HEK293T (cell line): Measurements from ENCODE around the gene SULT6B1.

Experiments used
- CTCF ChIA-PET: fragments of 350-600 bp; formaldehyde crosslinking; extraction: SDS; loops from one replicate; lab custom pipeline; 2021; ENCODE audit warnings: antibody characterized with exemption, inconsistent platforms; lab: Yijun Ruan, JAX
- POLR2A ChIA-PET: fragments of 350-600 bp; formaldehyde crosslinking; extraction: SDS; loops from one replicate; lab custom pipeline; 2020; ENCODE audit warnings: antibody characterized with exemption, inconsistent platforms; lab: Yijun Ruan, JAX
- DNase-seq: peaks from one replicate; pipeline ENCODE4 v3.0.0; 2012; ENCODE audit warnings: mixed read lengths; ENCODE audit errors: extremely low spot score
- ARNT ChIP-seq: fragments of 450-650 bp; IDR thresholded peaks from 2 replicates; pipeline ENCODE4 v1.6.1; 2017; ENCODE audit warnings: mild to moderate bottlenecking
- BHLHE40 ChIP-seq: fragments of 450-650 bp; IDR thresholded peaks from 2 replicates; pipeline ENCODE4 v1.6.1; 2016; ENCODE audit warnings: mild to moderate bottlenecking, moderate library complexity, borderline replicate concordance
- CTBP1 ChIP-seq: fragments of 450-650 bp; IDR thresholded peaks from 2 replicates; pipeline ENCODE4 v1.6.1; 2016; ENCODE audit warnings: borderline replicate concordance
- ELF4 ChIP-seq: fragments of 450-650 bp; IDR thresholded peaks from 2 replicates; pipeline ENCODE4 v1.6.1; 2017; ENCODE audit warnings: antibody characterized with exemption
- FOXA1 ChIP-seq: fragments of 450-650 bp; IDR thresholded peaks from 2 replicates; pipeline ENCODE4 v1.6.1; 2016; ENCODE audit warnings: mild to moderate bottlenecking
- FOXK2 ChIP-seq: fragments of 450-650 bp; IDR thresholded peaks from 2 replicates; pipeline ENCODE4 v1.6.1; 2016; ENCODE audit warnings: mild to moderate bottlenecking
- FOXM1 ChIP-seq: fragments of 450-650 bp; IDR thresholded peaks from 2 replicates; pipeline ENCODE4 v1.6.1; 2017; ENCODE audit warnings: mild to moderate bottlenecking, borderline replicate concordance
- HDGF ChIP-seq: fragments of 450-650 bp; IDR thresholded peaks from 2 replicates; pipeline ENCODE4 v1.6.1; 2017; ENCODE audit warnings: antibody characterized with exemption, borderline replicate concordance
- L3MBTL2 ChIP-seq: fragments of 450-650 bp; conservative IDR thresholded peaks from 2 replicates; pipeline ENCODE4 v1.6.1; 2016; ENCODE audit warnings: mild to moderate bottlenecking
- LEF1 ChIP-seq: fragments of 450-650 bp; IDR thresholded peaks from 2 replicates; pipeline ENCODE4 v1.6.1; 2017; ENCODE audit warnings: mild to moderate bottlenecking, borderline replicate concordance
- NFRKB ChIP-seq: fragments of 450-650 bp; IDR thresholded peaks from 2 replicates; pipeline ENCODE4 v1.6.1; 2016; ENCODE audit warnings: mild to moderate bottlenecking, moderate library complexity
- SP1 ChIP-seq: fragments of 450-650 bp; IDR thresholded peaks from 2 replicates; pipeline ENCODE4 v1.6.1; 2017
- SUZ12 ChIP-seq: fragments of 450-650 bp; IDR thresholded peaks from 2 replicates; pipeline ENCODE4 v1.6.1; 2016; ENCODE audit warnings: mild to moderate bottlenecking
- TARDBP ChIP-seq: fragments of 450-650 bp; IDR thresholded peaks from 2 replicates; pipeline ENCODE4 v1.6.1; 2016
- ZNF384 ChIP-seq: fragments of 450-650 bp; IDR thresholded peaks from 2 replicates; pipeline ENCODE4 v1.6.1; 2016
- TF ChIP-seq, protein P1 (sequence below): fragments of 450-650 bp; IDR thresholded peaks from 2 replicates; pipeline ENCODE4 v1.6.1; 2016

SULT6B1 gene

DNA sequence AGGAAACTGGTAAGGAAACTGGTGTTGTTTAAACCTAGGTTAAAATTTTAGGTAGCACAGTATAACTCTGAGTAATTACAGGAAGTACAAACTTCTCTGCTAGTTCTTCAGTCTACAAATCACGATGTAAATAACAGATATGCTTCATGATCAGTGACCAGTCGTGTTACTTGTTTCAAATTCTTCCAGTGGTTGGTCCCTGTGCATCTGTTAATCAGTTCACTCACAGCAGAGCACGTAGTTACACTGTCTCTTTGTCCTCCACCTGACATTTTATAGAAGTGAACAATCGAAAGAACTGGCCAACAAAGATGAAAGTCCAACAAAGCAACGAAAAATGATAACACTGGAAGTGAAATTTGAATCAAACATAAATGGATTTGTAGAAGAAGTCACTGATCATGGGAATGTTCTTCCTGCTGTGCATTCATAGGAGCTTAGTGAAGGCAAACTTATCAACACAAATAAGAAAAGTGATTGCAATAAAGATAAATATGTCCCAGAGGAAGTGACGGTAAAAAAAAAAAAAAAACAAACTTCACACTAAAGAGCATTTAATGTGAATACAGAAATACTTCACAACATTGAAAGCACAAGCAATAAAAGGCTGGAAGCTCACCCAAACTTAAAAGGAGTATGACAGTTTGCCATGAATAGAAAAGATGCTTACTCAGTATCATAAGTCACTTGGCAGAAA is 38.7 kb downstream of the SULT6B1 start:
- ChIA-PET CTCF (no interaction called here), POLR2A (no interaction called here)
- DNase-seq, result no peak
- TF ChIP-seq FOXM1, result no peak
- no peak for TF ChIP-seq SP1

DNA sequence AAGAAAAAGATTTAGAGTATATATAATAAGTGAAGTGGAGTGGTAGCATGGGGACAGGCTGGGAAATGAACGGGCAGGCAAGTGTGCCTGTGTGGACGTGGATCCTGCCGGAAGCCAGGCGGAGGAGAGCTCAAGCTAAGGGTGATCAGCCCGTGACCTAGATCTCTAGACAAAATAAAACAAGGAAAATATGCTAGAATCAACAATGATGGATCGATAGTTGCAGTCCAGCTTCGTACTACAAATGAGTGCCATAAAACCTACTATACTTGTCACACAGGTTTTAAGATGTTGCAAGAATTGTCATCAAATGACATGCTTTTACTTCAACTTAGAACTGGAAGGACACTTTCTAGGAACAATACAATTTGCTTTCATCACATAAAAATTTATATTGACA is 40.1 kb downstream of the SULT6B1 start:
- CTCF ChIA-PET, result no interaction called here
- no peak for DNase-seq
- POLR2A ChIA-PET, result no interaction called here
- TF ChIP-seq TARDBP (no peak), ELF4 (no peak), NFRKB (no peak), CTBP1 (no peak), LEF1 (no peak), SP1 (no peak)

DNA sequence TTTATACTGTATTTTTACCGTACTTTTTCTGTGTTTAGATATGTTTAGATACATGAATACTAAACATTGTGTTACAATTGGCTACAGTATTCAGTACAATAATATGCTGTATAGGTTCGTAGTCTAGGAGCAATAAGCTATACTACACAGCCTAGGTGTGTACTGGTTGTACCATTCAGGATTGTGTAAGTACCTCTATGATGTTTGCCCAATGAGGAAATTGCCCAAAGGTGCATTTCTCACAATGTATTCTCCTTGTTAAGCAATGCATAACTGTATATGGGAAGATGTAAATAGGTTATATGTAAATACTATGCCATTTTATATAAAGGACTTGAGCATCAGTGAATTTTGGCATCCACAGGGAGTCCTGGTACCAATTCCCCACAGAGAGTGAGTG is 42.4 kb downstream of the SULT6B1 start:
- POLR2A ChIA-PET, result no interaction called here
- DNase-seq, result no peak
- CTCF ChIA-PET, result interaction anchor here (0.7 kb wide), 1 partner anchor 862 kb away, joined by 5 read pairs; no protein-coding TSS in a partner anchor
- TF ChIP-seq ELF4 (no peak), SP1 (no peak), ZNF384 (no peak), L3MBTL2 (no peak), NFRKB (no peak)
- TF ChIP-seq, protein P1, sequence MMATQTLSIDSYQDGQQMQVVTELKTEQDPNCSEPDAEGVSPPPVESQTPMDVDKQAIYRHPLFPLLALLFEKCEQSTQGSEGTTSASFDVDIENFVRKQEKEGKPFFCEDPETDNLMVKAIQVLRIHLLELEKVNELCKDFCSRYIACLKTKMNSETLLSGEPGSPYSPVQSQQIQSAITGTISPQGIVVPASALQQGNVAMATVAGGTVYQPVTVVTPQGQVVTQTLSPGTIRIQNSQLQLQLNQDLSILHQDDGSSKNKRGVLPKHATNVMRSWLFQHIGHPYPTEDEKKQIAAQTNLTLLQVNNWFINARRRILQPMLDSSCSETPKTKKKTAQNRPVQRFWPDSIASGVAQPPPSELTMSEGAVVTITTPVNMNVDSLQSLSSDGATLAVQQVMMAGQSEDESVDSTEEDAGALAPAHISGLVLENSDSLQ, result no peak

DNA sequence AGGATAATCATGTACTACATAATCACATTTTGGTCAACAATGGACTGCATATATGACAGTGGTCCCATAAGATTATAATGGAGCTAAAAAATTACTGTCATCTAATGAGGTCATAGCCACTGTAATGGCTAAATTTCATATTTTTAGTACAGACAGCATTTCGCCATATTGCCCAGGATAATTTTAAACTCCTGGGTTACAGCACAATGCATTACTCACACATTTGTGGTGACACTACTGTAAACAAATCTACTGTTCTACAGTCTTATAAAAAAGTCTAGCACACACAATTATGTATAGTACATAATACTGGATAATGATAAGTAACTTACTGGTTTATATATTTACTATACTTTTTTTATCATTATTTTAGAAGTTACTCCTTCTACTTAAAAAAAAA is 44.5 kb downstream of the SULT6B1 start:
- TF ChIP-seq L3MBTL2, result no peak
- TF ChIP-seq SP1, result no peak
- no peak for TF ChIP-seq CTBP1
- TF ChIP-seq ELF4, result no peak
- no peak for TF ChIP-seq ZNF384
- no peak for TF ChIP-seq HDGF
- no peak for TF ChIP-seq LEF1
- TF ChIP-seq FOXK2, result no peak
- no peak for TF ChIP-seq ARNT
- TF ChIP-seq NFRKB, result no peak
- no peak for TF ChIP-seq SUZ12
- TF ChIP-seq TARDBP, result no peak
- TF ChIP-seq, protein P1, result no peak
- TF ChIP-seq FOXM1, result no peak
- no peak for TF ChIP-seq FOXA1
- no peak for TF ChIP-seq BHLHE40
- ChIA-PET CTCF (no interaction called here), POLR2A (no interaction called here)
- DNase-seq, result no peak

DNA sequence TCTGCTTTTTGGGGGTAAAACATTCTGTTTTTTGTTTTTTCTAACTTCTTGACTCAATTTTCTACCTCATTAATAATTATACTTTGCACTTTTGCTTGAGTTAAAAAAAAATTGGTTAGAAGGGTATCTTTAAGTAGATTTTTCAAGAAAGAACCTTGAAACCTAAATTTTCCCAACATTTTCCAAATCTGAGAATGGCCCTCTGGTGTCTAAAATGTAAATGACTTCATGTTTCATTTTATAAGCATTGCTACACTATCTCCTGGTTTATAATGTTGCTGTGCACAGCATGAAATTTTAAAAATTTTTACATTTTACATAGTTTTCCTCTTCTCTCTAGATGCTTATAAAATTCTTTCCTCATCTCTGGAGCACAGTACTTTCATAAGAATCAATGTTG is 45.9 kb downstream of the SULT6B1 start:
- TF ChIP-seq SP1 (no peak), FOXA1 (no peak), ELF4 (no peak), L3MBTL2 (no peak), FOXK2 (no peak), ARNT (no peak), TARDBP (no peak), SUZ12 (no peak), FOXM1 (no peak), ZNF384 (no peak), LEF1 (no peak), BHLHE40 (no peak), NFRKB (no peak), HDGF (no peak), CTBP1 (no peak)
- TF ChIP-seq, protein P1, result no peak
- ChIA-PET CTCF (no interaction called here), POLR2A (no interaction called here)
- no peak for DNase-seq

DNA sequence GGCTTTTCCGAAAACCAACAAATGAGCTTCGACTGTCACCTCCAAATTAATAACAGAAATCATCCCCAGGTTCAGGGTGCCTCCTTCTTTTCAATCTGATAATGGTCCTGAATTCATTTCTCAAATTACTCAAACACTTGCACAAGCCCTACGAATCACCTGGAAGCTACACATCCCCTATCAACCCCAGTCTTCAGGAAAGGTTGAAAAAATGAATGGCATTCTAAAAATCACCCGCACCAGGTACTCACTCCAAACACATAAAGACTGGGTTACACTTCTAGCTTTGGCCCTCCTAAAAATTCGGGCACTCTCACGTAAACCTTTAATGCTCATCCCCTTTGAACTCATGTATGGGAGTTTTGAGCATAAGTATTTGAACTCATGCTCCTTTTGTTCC is 55.6 kb downstream of the SULT6B1 start:
- TF ChIP-seq TARDBP (no peak), LEF1 (no peak), ELF4 (no peak), L3MBTL2 (no peak), ARNT (no peak), SP1 (no peak)
- POLR2A ChIA-PET, result no interaction called here
- no peak for DNase-seq
- CTCF ChIA-PET, result no interaction called here

DNA sequence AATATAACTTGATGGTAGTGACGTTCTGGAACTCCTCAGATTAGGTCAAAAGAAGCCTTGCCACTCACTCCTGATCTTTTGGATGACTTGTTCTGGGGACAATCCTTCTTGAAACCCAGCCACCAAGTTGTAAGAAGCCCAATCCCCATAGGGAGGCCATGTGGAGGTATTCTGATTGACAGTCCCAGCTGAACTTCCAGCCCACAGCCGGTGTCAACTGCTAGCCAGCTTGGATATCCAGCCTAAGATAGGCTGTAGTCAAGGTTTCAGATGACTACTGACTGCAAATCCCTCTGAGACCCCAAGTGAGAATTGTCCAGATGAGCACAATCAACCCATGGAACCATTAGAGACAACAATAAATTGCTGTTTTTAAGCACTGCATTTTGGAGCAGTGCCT is 63.1 kb downstream of the SULT6B1 start:
- ChIA-PET CTCF (no interaction called here), POLR2A (no interaction called here)
- TF ChIP-seq FOXK2 (no peak), BHLHE40 (no peak), TARDBP (no peak), NFRKB (no peak), HDGF (no peak), FOXM1 (no peak), ELF4 (no peak), ZNF384 (no peak), SUZ12 (no peak), FOXA1 (no peak), CTBP1 (no peak), SP1 (no peak), L3MBTL2 (no peak), ARNT (no peak)
- TF ChIP-seq, protein P1, result no peak
- no peak for DNase-seq
